Transverse colon (tissue), 4 donors: ENCODE results near the gene ATP1A4. TPM values are rescaled to one million over a fixed set of nuclear protein-coding genes. Genes with fewer than 3 reads are reported as not detected.

ENCODE experiments used
- DNase-seq: peaks from one replicate; pipeline ENCODE4 v3.0.0-alpha.2; 2019
- H3K27ac ChIP-seq, 4 donors: fragments of 200-600 bp; sonication (generic); 2 replicates each; pipeline ENCODE4 v1.5.1; 2016 to 2018; ENCODE audit warnings: inconsistent platforms in 4 of 4
- H3K27me3 ChIP-seq: fragments of 200-600 bp; sonication (generic); 2 replicates; pipeline ENCODE4 v1.5.1; 2017; ENCODE audit warnings: inconsistent platforms
- H3K36me3 ChIP-seq, 4 donors: fragments of 200-600 bp; sonication (generic); 2 replicates each; pipeline ENCODE4 v1.5.1; 2017 to 2019; ENCODE audit warnings: inconsistent platforms in 4 of 4
- H3K4me1 ChIP-seq, 4 donors: fragments of 200-600 bp; sonication (generic); 2 replicates each; pipeline ENCODE4 v1.5.1; 2017 to 2020; ENCODE audit warnings: inconsistent platforms in 4 of 4
- H3K4me3 ChIP-seq, 4 donors: fragments of 200-600 bp; sonication (generic); 1 replicate in 1 of 4; 2 replicates in 3 of 4; pipeline versions ENCODE4 v1.5.1 to v1.6.1; 2017 to 2019; ENCODE audit warnings: inconsistent platforms in 4 of 4
- H3K9me3 ChIP-seq, 2 donors: fragments of 200-600 bp; sonication (generic); 2 replicates each; pipeline ENCODE4 v1.5.1; 2017 to 2019; ENCODE audit warnings: inconsistent platforms in 2 of 2
- CTCF ChIP-seq, 5 experiments: fragments of 200-600 bp in 3 of 5; fragments of 450-650 bp in 2 of 5; sonication (generic) in 3 of 5; IDR thresholded peaks; 1 replicate in 2 of 5; 2 replicates in 3 of 5; pipeline ENCODE4 v1.5.1; 2016 to 2017; ENCODE audit warnings: antibody characterized with exemption in 5 of 5, inconsistent platforms in 3 of 5, mild to moderate bottlenecking in 2 of 5, moderate library complexity in 1 of 5
- EP300 ChIP-seq: sonication (generic); formaldehyde crosslinking; IDR thresholded peaks from one replicate; pipeline ENCODE4 v1.6.1; 2017; ENCODE audit warnings: antibody characterized with exemption, low read depth
- POLR2A ChIP-seq: fragments of 450-650 bp; IDR thresholded peaks from one replicate; pipeline ENCODE4 v1.6.1; 2016; ENCODE audit warnings: antibody characterized with exemption, mild to moderate bottlenecking, moderate library complexity
- POLR2AphosphoS5 ChIP-seq, 3 donors: sonication (generic); formaldehyde crosslinking; IDR thresholded peaks; one replicate each; pipeline ENCODE4 v1.6.1; 2016; ENCODE audit warnings: antibody characterized with exemption in 3 of 3
- WGBS, 2 donors: methylation state at CpG; one replicate each; pipeline ENCODE4 v1.1.5; 2018; ENCODE audit warnings: low coverage in 1 of 2; 5-methylcytosine and 5-hydroxymethylcytosine counted together
- in situ Hi-C, 4 donors: fragments of 200-750 bp; cut with MboI; loops; one replicate each; pipeline versions ENCODE4 v1.15.0 to v1.15.1; 2017; ENCODE audit warnings: low sequenced_read_pairs in 3 of 4, low pct_ligation_motif_present in 1 of 4, low pct_unique_long_range_greater_than_20kb in 1 of 4
- intact Hi-C: fragments of 100-400 bp; cut with DNase I; formaldehyde crosslinking; loops from one replicate; pipeline ENCODE4 v1.15.1; 2023; ENCODE audit warnings: low total_unique reads
- total RNA-seq, 4 donors: library from RNA; depleted of rRNA; stranded (reverse); fragments of >200 nt; gene quantifications; one replicate each; pipeline ENCODE4 v1.1.0, GENCODE V29; 2016

ATP1A4 gene
- total RNA-seq, 4 donors from 2014 or later, result 0.20 TPM; not detected in 3

DNA sequence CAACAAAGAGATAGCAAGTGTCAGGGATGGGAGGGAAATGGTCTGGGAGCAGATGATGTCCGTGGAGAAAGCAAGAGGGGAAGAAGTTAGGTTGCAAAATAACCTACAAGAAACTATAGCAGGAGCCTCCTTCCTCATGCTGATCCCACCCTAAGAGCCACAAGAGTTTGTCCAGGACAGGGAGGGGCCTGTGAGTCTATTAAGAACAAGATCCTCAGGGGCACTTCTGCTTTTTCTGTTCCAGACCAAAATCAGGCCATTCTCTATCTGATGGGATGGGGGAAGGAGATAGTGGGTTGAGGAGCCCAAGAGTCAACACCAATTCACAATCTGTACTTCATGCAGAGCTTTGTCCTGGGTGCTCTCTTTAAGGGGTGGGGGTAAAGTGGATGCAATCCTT, 7.7 kb upstream of the ATP1A4 start:
- in situ Hi-C loops (no loop called here), intact Hi-C loops (no loop called here)
- no peak overlapping the region for H3K27ac ChIP-seq
- no peak overlapping the region for H3K4me3 ChIP-seq
- no peaks in the 10 kb centered on the region for H3K9me3 ChIP-seq
- 13 to 17% methylated on average over 1 of the region's 1 CpG for WGBS, 2 donors
- no peaks in the 10 kb centered on the region for H3K27me3 ChIP-seq
- DNase-seq, result no peak
- H3K4me1 ChIP-seq, result no peaks in the 10 kb centered on the region
- TF ChIP-seq EP300, result no peak
- no peak for TF ChIP-seq POLR2A
- no peak for TF ChIP-seq CTCF (IDR thresholded peaks at IDR 0.05)
- TF ChIP-seq POLR2AphosphoS5 (IDR thresholded peaks at IDR 0.05), result no peak
- H3K36me3 ChIP-seq, result no peaks in the 10 kb centered on the region

DNA sequence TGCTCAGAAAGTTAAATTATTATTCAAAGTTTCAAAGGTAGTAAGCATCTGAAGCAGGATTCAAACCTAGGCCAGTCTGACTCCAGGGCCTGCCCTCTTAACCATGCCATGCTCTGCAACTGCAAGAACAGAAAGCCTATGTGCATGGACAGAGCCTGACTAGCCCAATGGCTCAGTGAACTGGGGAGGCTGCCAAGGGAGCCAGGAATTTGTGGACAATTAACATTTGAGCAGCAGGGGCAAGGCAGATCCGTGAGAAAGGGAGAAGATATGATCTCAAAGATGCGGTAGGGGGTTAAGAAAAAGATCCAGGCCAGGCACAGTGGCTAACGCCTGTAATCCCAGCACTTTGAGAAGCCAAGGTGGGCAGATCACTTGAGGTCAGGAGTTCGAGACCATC, 6.5 kb upstream of the ATP1A4 start:
- intact Hi-C loops, result no loop called here
- no peak for DNase-seq
- WGBS, 2 donors, result 64 to 86% methylated on average over 3 to 4 of the region's 4 CpGs
- H3K4me3 ChIP-seq, result no peak overlapping the region
- H3K27ac ChIP-seq, result no peak overlapping the region
- in situ Hi-C loops, result no loop called here
- H3K27me3 ChIP-seq, result no peaks in the 10 kb centered on the region
- H3K9me3 ChIP-seq, result no peaks in the 10 kb centered on the region
- peaks cover 0 to 4% (median 0%) of the 10 kb centered on the region in 4 donors for H3K4me1 ChIP-seq
- no peak for TF ChIP-seq EP300
- TF ChIP-seq POLR2AphosphoS5 (IDR thresholded peaks at IDR 0.05), result no peak
- no peak for TF ChIP-seq POLR2A
- no peak for TF ChIP-seq CTCF (IDR thresholded peaks at IDR 0.05)
- H3K36me3 ChIP-seq, result no peaks in the 10 kb centered on the region

DNA sequence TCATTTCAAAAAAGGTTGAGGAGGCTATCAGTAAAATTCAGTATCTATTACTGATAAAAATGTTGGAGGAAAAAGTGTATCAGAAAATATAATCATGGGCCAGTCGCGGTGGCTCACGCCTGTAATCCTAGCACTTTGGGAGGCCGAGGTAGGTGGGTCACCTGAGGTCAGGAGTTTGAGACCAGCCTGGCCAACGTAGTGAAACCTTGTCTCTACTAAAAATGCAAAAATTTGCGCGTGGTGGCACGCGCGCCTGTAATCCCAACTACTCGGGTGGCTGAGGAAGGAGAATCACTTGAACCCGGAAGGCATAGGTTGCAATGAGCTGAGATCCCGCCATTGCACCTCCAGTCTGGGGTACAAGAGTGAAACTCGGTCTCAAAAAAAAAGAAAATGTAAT, 5.3 kb upstream of the ATP1A4 start:
- no peaks in the 10 kb centered on the region for H3K27me3 ChIP-seq
- H3K27ac ChIP-seq, result no peak overlapping the region
- whole genome bisulfite sequencing, 2 donors, result 89% methylated on average over 14 of the region's 14 CpGs; no CpG with 5 or more reads in 1 of the 2 donors
- H3K9me3 ChIP-seq, result no peaks in the 10 kb centered on the region
- TF ChIP-seq POLR2A (no peak), CTCF (IDR thresholded peaks at IDR 0.05) (no peak), POLR2AphosphoS5 (IDR thresholded peaks at IDR 0.05) (no peak), EP300 (no peak)
- intact Hi-C loops, result no loop called here
- no peaks in the 10 kb centered on the region for H3K36me3 ChIP-seq
- no peak overlapping the region for H3K4me3 ChIP-seq
- in situ Hi-C loops, result no loop called here
- no peak for DNase-seq
- peaks cover 0 to 4% (median 0%) of the 10 kb centered on the region in 4 donors for H3K4me1 ChIP-seq

DNA sequence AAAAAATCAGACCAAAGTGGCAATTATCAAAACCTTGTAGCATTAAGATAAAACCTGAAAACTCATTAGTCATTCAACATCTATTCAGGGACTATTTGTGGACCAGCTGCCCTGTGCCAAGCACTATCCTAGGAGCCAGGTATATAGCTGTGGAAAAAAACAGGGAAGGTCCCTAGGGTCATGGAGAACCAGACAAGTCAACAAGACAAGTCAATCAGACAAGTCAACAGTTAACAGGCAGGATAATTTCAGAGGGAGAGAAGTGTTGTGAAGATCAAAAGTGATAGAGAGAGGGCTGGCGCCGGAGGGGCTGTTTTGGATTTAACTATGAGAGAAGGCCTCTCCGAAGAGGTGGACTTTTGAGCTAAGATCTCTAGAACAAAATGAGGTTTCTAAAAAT, 3.3 kb upstream of the ATP1A4 start:
- 88 to 100% methylated on average over 1 to 3 of the region's 3 CpGs for WGBS, 2 donors
- no peak for DNase-seq
- no peak overlapping the region for H3K27ac ChIP-seq
- no peaks in the 10 kb centered on the region for H3K9me3 ChIP-seq
- in situ Hi-C loops (no loop called here), intact Hi-C loops (no loop called here)
- no peaks in the 10 kb centered on the region for H3K27me3 ChIP-seq
- H3K4me3 ChIP-seq, result no peak overlapping the region
- TF ChIP-seq CTCF (IDR thresholded peaks at IDR 0.05) (no peak), POLR2A (no peak), POLR2AphosphoS5 (IDR thresholded peaks at IDR 0.05) (no peak), EP300 (no peak)
- peaks cover 0 to 4% (median 0%) of the 10 kb centered on the region in 4 donors for H3K4me1 ChIP-seq
- H3K36me3 ChIP-seq, result no peaks in the 10 kb centered on the region
